Tibial nerve (tissue), 3 donors: Measurements from ENCODE around the gene DMPK.

Experiments
- POLR2A ChIP-seq, 2 donors: fragments of 450-650 bp; IDR thresholded peaks; one replicate each; pipeline ENCODE4 v1.6.1; 2017; ENCODE audit warnings: antibody characterized with exemption in 2 of 2, mild to moderate bottlenecking in 2 of 2, moderate library complexity in 2 of 2
- TF ChIP-seq, protein P1 (sequence below), 5 experiments: fragments of 200-600 bp in 3 of 5; fragments of 450-650 bp in 2 of 5; sonication (generic) in 3 of 5; IDR thresholded peaks; one replicate each; pipeline ENCODE4 v1.5.1; 2016 to 2019; ENCODE audit warnings: antibody characterized with exemption in 5 of 5, mild to moderate bottlenecking in 3 of 5, moderate library complexity in 2 of 5

DNA sequence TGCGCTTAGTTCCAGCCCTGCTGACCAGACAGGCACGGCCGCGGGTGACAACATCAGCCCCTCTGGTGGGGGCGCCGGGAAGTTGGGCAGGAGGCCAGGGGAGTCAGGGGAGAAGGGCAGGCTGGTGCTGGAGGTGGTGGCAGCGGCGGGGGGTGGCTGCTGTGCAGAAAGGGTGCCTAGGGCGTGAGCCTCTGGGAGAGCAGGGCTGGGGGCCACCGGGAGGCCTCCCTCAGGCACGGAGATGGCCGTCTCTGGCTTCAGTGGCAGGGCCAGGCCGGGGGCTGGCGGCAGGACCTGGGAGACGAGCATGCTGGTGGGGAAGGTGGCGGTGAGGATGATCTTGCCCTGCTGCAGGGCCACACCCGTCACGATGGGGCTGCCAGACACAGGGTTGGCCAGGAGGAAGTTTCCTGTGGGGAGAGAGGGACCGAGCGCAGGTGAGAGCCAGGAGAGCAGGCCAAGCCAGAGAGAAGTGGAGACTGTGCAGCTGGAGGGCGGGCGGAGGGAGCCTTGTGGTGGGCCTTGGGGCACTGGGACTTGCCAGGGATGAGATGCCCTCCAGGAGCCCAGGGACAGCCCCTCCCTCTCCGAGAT lies 16.5 kb downstream of the DMPK start:
- TF ChIP-seq, protein P1, sequence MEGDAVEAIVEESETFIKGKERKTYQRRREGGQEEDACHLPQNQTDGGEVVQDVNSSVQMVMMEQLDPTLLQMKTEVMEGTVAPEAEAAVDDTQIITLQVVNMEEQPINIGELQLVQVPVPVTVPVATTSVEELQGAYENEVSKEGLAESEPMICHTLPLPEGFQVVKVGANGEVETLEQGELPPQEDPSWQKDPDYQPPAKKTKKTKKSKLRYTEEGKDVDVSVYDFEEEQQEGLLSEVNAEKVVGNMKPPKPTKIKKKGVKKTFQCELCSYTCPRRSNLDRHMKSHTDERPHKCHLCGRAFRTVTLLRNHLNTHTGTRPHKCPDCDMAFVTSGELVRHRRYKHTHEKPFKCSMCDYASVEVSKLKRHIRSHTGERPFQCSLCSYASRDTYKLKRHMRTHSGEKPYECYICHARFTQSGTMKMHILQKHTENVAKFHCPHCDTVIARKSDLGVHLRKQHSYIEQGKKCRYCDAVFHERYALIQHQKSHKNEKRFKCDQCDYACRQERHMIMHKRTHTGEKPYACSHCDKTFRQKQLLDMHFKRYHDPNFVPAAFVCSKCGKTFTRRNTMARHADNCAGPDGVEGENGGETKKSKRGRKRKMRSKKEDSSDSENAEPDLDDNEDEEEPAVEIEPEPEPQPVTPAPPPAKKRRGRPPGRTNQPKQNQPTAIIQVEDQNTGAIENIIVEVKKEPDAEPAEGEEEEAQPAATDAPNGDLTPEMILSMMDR (IDR thresholded peaks at IDR 0.05) = no peak
- no peak for TF ChIP-seq POLR2A (IDR thresholded peaks at IDR 0.05)
